K562 (cell line): ENCODE measurements around the gene PIN1. TPM values are rescaled to one million over a fixed set of nuclear protein-coding genes. Genes with fewer than 3 reads are reported as not detected.
A peak's percentile ranks its signal among the peaks of the same experiment; 100 is the strongest.

Source experiments
- ARID2 ChIP-seq: fragments of 450-650 bp; IDR thresholded peaks from 2 replicates; pipeline ENCODE4 v1.6.1; 2017; ENCODE audit warnings: antibody characterized with exemption, mild to moderate bottlenecking
- CBX1 ChIP-seq: sonication (generic); IDR thresholded peaks from 2 replicates; pipeline ENCODE4 v1.6.1; 2016; ENCODE audit warnings: antibody characterized with exemption, low read depth, mild to moderate bottlenecking
- CTCFL ChIP-seq: IDR thresholded peaks from 2 replicates; pipeline ENCODE4 v1.6.1; 2011; ENCODE audit warnings: borderline replicate concordance, low read depth, mild to moderate bottlenecking, moderate library complexity, low read length; ENCODE audit not compliant: insufficient read depth, poor library complexity, severe bottlenecking
- E2F3 ChIP-seq: fragments of 250-450 bp; sonication (Bioruptor Pico); IDR thresholded peaks from 2 replicates; pipeline ENCODE4 v1.4.0; 2020; ENCODE audit warnings: mild to moderate bottlenecking
- FOSL1 ChIP-seq: fragments of 200-800 bp; sonication (Bioruptor generic); conservative IDR thresholded peaks from 2 replicates; pipeline ENCODE4 v1.6.1; 2016; ENCODE audit warnings: missing genetic modification characterization, missing compliant biosample characterization
- ZBTB40 ChIP-seq, 2 experiments: fragments of 450-650 bp in 1 of 2; sonication (generic) in 1 of 2; formaldehyde crosslinking in 1 of 2; IDR thresholded peaks; 2 replicates each; pipeline versions ENCODE4 v1.7.1 to v1.9.0; 2016 to 2022; ENCODE audit warnings: inconsistent platforms in 1 of 2, mild to moderate bottlenecking in 1 of 2, missing genetic modification reagents in 1 of 2
- ZNF224 ChIP-seq: sonication (generic); formaldehyde crosslinking; IDR thresholded peaks from 2 replicates; pipeline ENCODE4 v1.8.0; 2022; ENCODE audit warnings: mild to moderate bottlenecking, missing genetic modification reagents
- polyA plus RNA-seq, 8 experiments: library from polyadenylated mRNA; depleted of rRNA in 4 of 8; stranded (reverse) in 5 of 8; unstranded in 3 of 8; fragments of >200 nt; fragmentation: Nextera tagmentation in 2 of 8; fragmentation: Illumina TruSeq in 1 of 8; extraction: Ambion mirVana in 2 of 8; extraction: Trizol in 1 of 8; gene quantifications; 2 replicates each; pipeline versions ENCODE4 v1.2.1 to v1.2.3, GENCODE V29; 2011 to 2014; ENCODE audit warnings: inconsistent platforms in 1 of 8, missing spikeins in 1 of 8
- total RNA-seq, 7 experiments: library from RNA; depleted of rRNA in 6 of 7; stranded (reverse); fragments of >200 nt in 6 of 7; fragmentation: Illumina TruSeq in 2 of 7; extraction: Trizol in 2 of 7; gene quantifications; 2 replicates each; pipeline versions ENCODE4 v1.2.1 to v1.2.3, GENCODE V29; 2011 to 2021; ENCODE audit warnings: low replicate concordance in 1 of 7
- TF ChIP-seq, protein P1 (sequence below): sonication (generic); formaldehyde crosslinking; IDR thresholded peaks from 2 replicates; pipeline ENCODE4 v1.8.0; 2022; ENCODE audit warnings: mild to moderate bottlenecking, missing genetic modification reagents, borderline replicate concordance
- TF ChIP-seq, protein P2 (sequence below), 2 experiments: fragments of 200-800 bp in 1 of 2; sonication (Bioruptor generic) in 1 of 2; sonication (generic) in 1 of 2; formaldehyde crosslinking in 1 of 2; IDR thresholded peaks in 1 of 2; conservative IDR thresholded peaks in 1 of 2; 2 replicates each; pipeline versions ENCODE4 v1.5.0 to v1.6.1; 2016 to 2020; ENCODE audit warnings: missing compliant biosample characterization in 1 of 2, missing genetic modification characterization in 1 of 2, missing genetic modification reagents in 1 of 2

PIN1 gene
- total and polyA plus RNA-seq, 9 of the 15 experiments (the other 6 are each of a cell fraction or from before 2014, with no cell fraction given), result 1.6 to 178 (median 42.5) TPM

GRCh38 chr19:9827289-9828238 lies 7.6 kb upstream of the PIN1 start, which contains the start of gene UBL5 (continued):
- TF ChIP-seq ARID2, result no peak
- no peak for TF ChIP-seq ZNF224
- peak; percentile 99 for TF ChIP-seq ZBTB40 (IDR thresholded peaks at IDR 0.05)
- no peak for TF ChIP-seq ZBTB40 (CRISPR knock-in tag; IDR thresholded peaks at IDR 0.05)
- TF ChIP-seq FOSL1 (tag), result 0 out of 2 replicates have a peak, but pooled peaks have one; percentile 22
- peak; percentile 57; the same call in 1 of the 2 replicates for TF ChIP-seq CBX1
- TF ChIP-seq, protein P1, sequence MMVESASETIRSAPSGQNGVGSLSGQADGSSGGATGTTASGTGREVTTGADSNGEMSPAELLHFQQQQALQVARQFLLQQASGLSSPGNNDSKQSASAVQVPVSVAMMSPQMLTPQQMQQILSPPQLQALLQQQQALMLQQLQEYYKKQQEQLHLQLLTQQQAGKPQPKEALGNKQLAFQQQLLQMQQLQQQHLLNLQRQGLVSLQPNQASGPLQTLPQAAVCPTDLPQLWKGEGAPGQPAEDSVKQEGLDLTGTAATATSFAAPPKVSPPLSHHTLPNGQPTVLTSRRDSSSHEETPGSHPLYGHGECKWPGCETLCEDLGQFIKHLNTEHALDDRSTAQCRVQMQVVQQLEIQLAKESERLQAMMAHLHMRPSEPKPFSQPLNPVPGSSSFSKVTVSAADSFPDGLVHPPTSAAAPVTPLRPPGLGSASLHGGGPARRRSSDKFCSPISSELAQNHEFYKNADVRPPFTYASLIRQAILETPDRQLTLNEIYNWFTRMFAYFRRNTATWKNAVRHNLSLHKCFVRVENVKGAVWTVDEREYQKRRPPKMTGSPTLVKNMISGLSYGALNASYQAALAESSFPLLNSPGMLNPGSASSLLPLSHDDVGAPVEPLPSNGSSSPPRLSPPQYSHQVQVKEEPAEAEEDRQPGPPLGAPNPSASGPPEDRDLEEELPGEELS (CRISPR knock-in tag), result peak; percentile 73; the same call in 1 of the 2 replicates
- TF ChIP-seq E2F3 (CRISPR knock-in tag), result 0 out of 2 replicates have a peak, but pooled peaks have one; percentile 3
- TF ChIP-seq CTCFL, result no peak
- TF ChIP-seq, protein P2, sequence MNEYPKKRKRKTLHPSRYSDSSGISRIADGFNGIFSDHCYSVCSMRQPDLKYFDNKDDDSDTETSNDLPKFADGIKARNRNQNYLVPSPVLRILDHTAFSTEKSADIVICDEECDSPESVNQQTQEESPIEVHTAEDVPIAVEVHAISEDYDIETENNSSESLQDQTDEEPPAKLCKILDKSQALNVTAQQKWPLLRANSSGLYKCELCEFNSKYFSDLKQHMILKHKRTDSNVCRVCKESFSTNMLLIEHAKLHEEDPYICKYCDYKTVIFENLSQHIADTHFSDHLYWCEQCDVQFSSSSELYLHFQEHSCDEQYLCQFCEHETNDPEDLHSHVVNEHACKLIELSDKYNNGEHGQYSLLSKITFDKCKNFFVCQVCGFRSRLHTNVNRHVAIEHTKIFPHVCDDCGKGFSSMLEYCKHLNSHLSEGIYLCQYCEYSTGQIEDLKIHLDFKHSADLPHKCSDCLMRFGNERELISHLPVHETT (CRISPR knock-in tag; conservative IDR thresholded peaks at IDR 0.05 in 1 of 2, IDR thresholded peaks at IDR 0.05 in 1 of 2), result peak in 1 of 2 experiments; percentile 47; a peak in 1 of 4 replicates
